ENCODE data around the gene KLHDC7B. TPM values are rescaled to one million over a fixed set of nuclear protein-coding genes. Genes with fewer than 3 reads are reported as not detected.

The KLHDC7B gene
- total and polyA plus RNA-seq, 2 of the 13 experiments (the other 11 are each of a cell fraction or from before 2014, with no cell fraction given): 0.11 TPM; not detected in 1

DNA sequence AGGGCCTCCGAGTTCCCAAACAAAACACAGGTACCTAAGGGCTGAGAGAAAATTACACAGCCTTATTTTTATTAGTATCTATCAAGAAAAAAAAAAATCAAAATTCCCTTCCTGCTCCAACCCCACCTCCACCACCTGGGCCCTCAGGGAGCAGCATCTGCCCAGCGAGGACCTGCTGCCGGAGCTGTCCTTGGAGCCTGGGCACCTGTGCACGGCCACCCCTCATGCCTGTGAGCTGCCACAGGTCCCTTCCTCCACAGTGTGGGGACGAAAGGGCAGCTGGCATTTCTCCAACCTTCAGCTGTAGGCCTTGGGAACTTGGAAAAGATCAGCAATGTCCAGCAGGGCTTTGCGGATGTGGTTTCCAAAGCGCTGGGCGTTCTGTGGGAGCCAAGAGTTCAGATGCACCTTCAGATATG is 23.4 kb downstream of the KLHDC7B start (continued):
- TF ChIP-seq, protein P1, sequence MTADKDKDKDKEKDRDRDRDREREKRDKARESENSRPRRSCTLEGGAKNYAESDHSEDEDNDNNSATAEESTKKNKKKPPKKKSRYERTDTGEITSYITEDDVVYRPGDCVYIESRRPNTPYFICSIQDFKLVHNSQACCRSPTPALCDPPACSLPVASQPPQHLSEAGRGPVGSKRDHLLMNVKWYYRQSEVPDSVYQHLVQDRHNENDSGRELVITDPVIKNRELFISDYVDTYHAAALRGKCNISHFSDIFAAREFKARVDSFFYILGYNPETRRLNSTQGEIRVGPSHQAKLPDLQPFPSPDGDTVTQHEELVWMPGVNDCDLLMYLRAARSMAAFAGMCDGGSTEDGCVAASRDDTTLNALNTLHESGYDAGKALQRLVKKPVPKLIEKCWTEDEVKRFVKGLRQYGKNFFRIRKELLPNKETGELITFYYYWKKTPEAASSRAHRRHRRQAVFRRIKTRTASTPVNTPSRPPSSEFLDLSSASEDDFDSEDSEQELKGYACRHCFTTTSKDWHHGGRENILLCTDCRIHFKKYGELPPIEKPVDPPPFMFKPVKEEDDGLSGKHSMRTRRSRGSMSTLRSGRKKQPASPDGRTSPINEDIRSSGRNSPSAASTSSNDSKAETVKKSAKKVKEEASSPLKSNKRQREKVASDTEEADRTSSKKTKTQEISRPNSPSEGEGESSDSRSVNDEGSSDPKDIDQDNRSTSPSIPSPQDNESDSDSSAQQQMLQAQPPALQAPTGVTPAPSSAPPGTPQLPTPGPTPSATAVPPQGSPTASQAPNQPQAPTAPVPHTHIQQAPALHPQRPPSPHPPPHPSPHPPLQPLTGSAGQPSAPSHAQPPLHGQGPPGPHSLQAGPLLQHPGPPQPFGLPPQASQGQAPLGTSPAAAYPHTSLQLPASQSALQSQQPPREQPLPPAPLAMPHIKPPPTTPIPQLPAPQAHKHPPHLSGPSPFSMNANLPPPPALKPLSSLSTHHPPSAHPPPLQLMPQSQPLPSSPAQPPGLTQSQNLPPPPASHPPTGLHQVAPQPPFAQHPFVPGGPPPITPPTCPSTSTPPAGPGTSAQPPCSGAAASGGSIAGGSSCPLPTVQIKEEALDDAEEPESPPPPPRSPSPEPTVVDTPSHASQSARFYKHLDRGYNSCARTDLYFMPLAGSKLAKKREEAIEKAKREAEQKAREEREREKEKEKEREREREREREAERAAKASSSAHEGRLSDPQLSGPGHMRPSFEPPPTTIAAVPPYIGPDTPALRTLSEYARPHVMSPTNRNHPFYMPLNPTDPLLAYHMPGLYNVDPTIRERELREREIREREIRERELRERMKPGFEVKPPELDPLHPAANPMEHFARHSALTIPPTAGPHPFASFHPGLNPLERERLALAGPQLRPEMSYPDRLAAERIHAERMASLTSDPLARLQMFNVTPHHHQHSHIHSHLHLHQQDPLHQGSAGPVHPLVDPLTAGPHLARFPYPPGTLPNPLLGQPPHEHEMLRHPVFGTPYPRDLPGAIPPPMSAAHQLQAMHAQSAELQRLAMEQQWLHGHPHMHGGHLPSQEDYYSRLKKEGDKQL (CRISPR knock-in tag; IDR thresholded peaks at IDR 0.05; ENCODE audit: low read depth): 0 out of 2 replicates have a peak, but pooled peaks have one; percentile 46
- TF ChIP-seq, protein P2, sequence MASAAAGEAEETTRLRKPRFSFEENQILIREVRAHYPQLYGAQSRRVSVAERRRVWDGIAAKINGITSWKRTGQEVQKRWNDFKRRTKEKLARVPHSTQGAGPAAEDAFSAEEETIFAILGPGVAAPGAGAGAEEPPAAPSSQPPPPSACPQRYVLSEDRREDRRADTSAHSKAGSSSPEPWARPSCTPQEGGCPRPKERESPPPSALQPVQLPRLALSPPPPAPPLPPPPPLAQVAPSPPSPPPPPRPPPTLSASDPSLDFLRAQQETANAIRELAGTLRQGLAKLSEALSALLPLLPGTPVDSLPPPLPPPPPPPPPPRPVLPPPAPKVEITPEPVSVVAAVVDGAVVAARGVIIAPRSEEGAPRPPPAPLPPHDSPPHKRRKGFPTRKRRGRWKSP (CRISPR knock-in tag; IDR thresholded peaks at IDR 0.05): peak; percentile 36; the same call in 1 of the 2 replicates
- peak; percentile 64; the same call in 1 of the 2 replicates for TF ChIP-seq MED1 (CRISPR knock-in tag; IDR thresholded peaks at IDR 0.05)
- no peak for TF ChIP-seq BRD4 (CRISPR knock-in tag; IDR thresholded peaks at IDR 0.05)
- TF ChIP-seq, protein P3, sequence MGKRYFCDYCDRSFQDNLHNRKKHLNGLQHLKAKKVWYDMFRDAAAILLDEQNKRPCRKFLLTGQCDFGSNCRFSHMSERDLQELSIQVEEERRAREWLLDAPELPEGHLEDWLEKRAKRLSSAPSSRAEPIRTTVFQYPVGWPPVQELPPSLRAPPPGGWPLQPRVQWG (CRISPR knock-in tag; IDR thresholded peaks at IDR 0.05; ENCODE audit: borderline replicate concordance, low read depth): no peak
- TF ChIP-seq KAT7 (CRISPR knock-in tag; IDR thresholded peaks at IDR 0.05; ENCODE audit: borderline replicate concordance): 0 out of 2 replicates have a peak, but pooled peaks have one; percentile 32
- TF ChIP-seq SAP130 (CRISPR knock-in tag; IDR thresholded peaks at IDR 0.05; ENCODE audit: low read depth): peak; percentile 71
- TF ChIP-seq ZNF33A (CRISPR knock-in tag; IDR thresholded peaks at IDR 0.05; ENCODE audit: borderline replicate concordance): no peak
- peak; percentile 34; the same call in 1 of the 2 replicates for TF ChIP-seq YEATS2 (CRISPR knock-in tag; IDR thresholded peaks at IDR 0.05; ENCODE audit: borderline replicate concordance)
- TF ChIP-seq, protein P4, sequence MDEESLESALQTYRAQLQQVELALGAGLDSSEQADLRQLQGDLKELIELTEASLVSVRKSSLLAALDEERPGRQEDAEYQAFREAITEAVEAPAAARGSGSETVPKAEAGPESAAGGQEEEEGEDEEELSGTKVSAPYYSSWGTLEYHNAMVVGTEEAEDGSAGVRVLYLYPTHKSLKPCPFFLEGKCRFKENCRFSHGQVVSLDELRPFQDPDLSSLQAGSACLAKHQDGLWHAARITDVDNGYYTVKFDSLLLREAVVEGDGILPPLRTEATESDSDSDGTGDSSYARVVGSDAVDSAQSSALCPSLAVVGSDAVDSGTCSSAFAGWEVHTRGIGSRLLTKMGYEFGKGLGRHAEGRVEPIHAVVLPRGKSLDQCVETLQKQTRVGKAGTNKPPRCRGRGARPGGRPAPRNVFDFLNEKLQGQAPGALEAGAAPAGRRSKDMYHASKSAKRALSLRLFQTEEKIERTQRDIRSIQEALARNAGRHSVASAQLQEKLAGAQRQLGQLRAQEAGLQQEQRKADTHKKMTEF (CRISPR knock-in tag; IDR thresholded peaks at IDR 0.05): peak; percentile 40; the same call in 1 of the 2 replicates
- TF ChIP-seq, protein P5, sequence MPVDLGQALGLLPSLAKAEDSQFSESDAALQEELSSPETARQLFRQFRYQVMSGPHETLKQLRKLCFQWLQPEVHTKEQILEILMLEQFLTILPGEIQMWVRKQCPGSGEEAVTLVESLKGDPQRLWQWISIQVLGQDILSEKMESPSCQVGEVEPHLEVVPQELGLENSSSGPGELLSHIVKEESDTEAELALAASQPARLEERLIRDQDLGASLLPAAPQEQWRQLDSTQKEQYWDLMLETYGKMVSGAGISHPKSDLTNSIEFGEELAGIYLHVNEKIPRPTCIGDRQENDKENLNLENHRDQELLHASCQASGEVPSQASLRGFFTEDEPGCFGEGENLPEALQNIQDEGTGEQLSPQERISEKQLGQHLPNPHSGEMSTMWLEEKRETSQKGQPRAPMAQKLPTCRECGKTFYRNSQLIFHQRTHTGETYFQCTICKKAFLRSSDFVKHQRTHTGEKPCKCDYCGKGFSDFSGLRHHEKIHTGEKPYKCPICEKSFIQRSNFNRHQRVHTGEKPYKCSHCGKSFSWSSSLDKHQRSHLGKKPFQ (CRISPR knock-in tag; IDR thresholded peaks at IDR 0.05; ENCODE audit: insufficient replicate concordance): no peak
- TF ChIP-seq CENPT (CRISPR knock-in tag; IDR thresholded peaks at IDR 0.05; ENCODE audit: low read depth): no peak
- TF ChIP-seq MIER2 (CRISPR knock-in tag; IDR thresholded peaks at IDR 0.05): no peak
- TF ChIP-seq ZNF558 (CRISPR knock-in tag; IDR thresholded peaks at IDR 0.05; ENCODE audit: borderline replicate concordance): no peak
- TF ChIP-seq ZNF709 (CRISPR knock-in tag; IDR thresholded peaks at IDR 0.05): no peak
- 0 out of 2 replicates have a peak, but pooled peaks have one; percentile 30 for TF ChIP-seq ERF (CRISPR knock-in tag; IDR thresholded peaks at IDR 0.05)
- no peak for TF ChIP-seq HOXA7 (CRISPR knock-in tag; IDR thresholded peaks at IDR 0.05)
- TF ChIP-seq ZNF564 (CRISPR knock-in tag; IDR thresholded peaks at IDR 0.05): no peak
- TF ChIP-seq ZNF605 (CRISPR knock-in tag; IDR thresholded peaks at IDR 0.05): no peak
- TF ChIP-seq SRF (IDR thresholded peaks at IDR 0.05; ENCODE audit: low read depth, low read length): no peak
